Fibroblast of skin of scalp (primary cell): Measurements from ENCODE around the gene TBX1.
A peak's percentile ranks its signal among the peaks of the same experiment; 100 is the strongest.
"Not testable (repeated sequence)": the region's sequence is repeated elsewhere in the genome, so short reads cannot be mapped to it uniquely, and the experiment has no call there.

Source experiments
- DNase-seq: peaks from one replicate; pipeline ENCODE4 v3.0.0-alpha.2; 2013

TBX1 gene

DNA sequence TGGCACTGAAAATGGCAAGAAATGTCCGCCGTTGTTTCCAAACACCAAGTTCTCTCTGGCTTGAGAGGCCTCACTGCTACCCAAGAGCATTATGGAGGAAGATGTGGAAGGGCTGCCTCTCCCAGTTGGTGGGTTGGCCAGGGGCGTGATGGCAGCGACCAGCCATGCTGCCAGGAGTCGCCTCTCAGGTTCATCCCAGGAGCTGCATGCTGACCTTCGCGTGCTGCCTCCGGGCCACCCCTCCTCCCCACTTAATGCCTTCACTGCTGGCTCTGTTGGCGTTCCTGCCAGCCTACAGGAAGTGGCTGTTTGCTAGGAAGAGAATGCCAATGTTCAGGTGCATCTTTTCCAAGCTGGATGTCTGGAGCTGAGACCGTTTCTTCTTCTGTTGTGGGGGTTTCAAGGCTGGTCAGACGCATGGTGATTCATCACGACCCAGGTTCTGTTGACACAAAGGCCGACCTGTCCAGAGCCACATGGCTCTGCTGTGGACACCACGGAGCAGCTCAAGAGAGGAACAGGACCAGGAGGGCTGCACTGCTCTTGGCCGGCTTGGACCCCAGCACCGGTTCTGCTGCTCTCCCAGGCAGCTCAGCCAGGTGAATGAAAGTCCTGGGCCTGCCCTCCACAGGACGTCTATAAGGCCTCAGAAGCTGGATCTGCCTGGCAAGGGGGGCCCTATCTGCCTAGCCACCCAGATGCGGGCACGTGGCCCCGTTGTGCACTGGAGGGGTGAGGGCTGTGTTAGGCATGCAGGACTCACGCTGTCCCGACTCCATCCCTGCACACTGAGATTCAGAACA lies 25.1 kb downstream of the TBX1 start:
- DNase-seq: no peak

DNA sequence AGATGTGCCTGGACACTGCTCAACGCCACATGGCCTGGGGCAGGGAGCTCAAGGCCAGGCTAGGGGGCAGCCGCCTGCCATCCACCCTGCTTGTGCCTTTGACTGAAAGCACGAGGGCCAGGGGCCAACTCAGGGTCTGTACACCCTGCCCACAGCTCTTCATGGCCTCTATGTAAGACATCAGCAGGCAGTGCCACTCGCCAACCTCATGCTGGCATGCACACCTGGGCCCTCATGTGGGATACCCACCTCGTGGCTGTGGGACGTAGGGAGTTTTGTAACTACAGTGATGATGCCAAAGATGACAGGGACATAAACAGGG lies 25.6 kb downstream of the TBX1 start:
- no peak for DNase-seq

DNA sequence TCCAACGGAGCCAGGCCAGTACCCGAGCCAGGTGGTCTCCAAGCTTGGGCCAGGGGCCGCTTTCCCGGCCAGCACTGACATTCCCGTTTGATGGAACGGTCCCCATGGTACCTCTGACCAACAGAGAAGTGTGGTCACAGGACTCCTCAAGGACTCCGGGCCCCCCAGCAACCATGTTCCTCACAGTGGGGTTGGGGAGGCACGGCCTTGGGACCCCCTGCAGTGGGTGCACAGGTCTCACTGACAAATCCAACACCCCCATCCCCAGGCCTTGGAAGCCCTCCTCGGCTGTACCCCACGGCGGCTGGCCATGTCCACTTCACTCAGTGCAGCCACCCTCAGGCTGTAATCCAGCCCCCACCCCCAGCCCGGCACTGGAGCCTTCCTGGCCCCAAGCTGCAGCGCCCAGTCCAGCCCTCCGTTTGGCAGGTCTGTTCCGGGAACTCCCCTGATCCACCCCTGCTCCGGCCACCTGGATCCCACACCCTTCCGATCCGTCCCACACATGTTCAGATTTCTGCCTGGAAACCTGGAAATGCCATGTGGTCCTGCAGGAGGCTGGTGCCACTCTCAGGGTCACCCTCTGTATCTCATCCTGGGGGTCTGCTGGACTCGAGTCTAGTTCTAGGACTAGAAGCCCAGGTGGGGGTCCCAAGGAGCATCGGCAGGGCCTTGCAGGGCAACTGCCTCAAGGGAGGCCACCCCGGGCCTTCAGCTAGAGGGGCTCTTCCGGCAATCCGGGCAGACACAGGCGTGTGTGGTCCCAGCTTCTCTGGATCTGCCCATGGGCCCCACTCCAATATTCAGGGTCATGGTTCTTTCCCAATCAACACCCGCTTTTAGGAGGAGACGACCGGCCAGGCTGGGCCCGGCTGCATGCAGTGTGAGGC lies 26.6 kb downstream of the TBX1 start:
- DNase-seq: no peak

DNA sequence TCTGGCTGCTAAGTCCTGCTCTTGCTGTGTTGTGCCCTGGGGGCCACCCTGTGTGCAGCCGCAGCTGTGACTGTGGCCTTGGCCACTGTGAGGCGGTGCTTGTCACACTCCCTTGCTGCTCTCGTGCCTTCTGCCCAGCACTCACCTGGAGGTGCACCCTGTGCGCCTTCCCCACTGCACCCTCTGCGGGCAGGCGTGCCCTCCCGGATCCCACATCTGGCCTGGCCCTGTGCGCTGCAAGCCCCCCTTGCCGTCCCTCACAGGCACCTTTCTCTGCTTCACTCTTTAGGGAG lies 27.2 kb downstream of the TBX1 start:
- no peak for DNase-seq

DNA sequence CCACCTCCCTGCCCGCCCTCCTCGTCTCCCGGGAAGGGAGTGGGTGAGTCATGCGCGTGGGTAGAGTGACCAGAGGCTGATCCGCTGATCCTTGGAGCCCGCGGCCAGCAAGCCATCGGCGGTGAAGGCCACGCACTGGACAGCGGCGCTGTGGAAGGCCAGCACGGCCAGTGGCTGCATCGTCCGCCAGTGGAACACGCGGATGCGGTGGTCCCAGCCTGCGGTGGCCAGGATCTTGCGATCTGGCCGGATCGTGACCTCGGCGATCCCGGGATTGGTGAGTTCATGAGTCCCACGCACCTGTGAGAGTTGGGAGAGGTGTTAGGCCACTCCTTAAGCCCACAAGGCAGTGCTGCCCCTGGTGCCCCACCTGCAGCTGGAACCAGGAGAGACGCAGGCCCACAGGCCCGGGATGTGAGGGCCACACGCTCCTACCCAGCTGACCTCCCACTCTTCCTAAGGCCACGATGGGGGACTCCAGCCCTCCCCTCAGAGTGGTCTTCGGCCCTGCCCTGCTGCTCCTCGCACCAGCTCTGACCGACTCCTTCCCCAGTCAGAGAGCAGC lies 28.2 kb downstream of the TBX1 start:
- DNase-seq: no peak

DNA sequence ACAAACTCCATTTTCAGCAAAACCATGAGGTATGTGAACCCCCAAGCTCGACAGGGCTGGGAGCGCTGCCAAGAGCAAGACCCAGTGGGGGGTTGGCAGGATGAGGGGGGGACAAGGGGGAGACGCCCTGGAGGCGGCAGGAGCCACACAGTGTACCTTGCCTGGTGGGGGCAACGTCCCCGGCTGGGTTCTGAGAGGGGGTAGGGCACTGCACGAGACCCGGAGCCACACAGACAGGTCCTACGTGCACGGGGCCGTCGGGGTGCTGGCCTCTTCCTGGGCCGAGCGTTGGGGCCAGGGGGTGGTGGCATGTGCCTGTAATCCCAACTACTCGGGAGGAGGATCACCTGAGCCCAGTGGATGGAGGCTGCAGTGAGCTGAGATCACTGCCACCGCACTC lies 28.8 kb downstream of the TBX1 start:
- DNase-seq: no peak

DNA sequence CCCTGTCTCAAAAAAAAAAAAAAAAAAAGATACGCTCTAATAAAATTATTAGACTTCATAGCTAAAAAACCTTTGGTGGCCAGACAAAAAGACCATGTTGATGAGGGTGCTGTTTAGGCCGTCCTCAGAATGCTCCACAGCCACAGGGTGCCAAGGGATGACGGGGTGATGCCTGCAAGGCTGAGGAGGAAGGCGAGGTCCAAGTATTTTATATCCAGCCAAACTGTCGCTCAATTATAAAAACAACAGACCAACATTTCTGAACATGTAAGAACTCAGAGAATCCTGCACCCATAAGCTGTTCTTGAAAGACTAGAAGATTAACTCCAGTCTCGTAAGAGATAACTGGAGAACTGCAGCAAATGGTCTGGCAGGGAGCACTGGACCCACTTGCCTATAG lies 29.2 kb downstream of the TBX1 start:
- no peak for DNase-seq

DNA sequence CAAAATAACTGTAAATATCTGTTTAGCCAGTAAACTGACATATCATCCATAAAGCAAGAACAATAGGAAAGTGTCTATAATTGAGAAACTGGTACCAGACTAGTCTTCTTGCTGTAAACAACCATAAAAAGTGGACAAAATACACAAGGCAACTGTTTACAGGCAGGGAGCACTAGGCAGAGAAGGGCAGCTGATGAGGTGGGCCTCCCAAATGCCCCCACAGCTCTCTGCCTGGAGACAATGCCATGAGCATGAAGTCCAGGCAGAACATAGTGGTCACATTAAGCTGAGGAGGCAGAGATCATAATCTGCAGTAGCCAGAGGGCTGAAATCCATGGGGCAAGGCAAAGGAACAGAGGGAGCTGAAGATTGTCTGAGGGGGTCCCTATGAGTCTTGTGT lies 30.7 kb downstream of the TBX1 start:
- no peak for DNase-seq

DNA sequence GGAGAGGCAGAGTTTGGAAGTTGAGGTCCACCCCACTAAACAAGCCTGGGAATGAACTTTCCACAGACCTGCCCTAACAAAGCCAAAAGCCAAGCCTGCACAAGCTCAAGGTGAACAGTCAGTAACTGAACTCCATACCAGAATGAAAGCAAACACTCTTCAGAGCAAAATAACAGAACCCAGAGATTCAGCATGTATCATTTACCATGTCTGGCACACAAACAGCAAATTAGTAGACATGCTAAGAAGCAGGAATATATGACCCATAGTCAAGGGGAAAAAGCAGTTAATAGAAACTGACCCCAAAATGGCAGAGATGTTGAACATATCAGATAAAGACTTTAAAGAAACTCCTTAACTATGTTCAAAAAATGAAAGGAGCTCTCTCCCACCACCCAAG lies 31.3 kb downstream of the TBX1 start:
- no peak for DNase-seq

DNA sequence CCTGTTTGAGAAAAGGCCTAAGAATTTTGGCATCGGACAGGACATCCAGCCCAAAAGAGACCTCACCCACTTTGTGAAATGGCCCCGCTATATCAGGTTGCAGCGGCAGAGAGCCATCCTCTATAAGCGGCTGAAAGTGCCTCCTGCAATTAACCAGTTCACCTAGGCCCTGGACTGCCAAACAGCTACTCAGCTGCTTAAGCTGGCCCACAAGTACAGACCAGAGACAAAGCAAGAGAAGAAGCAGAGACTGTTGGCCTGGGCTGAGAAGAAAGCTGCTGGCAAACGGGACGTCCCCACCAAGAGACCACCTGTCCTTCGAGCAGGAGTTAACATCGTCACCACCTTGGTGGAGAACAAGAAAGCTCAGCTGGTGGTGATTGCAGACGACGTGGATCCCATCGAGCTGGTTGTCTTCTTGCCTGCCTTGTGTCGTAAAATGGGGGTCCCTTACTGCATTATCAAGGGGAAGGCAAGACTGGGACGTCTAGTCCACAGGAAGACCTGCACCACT lies 31.9 kb downstream of the TBX1 start:
- DNase-seq: not testable (repeated sequence)

DNA sequence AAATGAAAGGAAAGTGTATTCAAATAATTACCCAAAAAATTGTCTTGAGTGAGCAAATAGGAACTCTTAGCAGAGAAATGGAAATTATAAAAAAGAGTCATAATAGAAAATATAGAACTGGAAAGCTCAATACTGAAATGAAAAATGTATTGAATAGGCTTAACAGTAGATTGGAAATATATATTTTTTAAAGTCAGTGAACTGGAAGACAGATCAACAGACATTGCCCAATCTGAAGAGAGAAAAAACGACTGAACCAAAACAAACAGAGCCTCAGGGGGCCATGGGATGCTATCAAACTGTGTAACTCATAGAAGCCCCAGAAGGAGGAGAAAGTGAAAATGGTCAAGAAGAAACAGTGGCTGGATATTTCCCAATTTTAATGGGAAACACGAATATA lies 32.6 kb downstream of the TBX1 start:
- DNase-seq: no peak

DNA sequence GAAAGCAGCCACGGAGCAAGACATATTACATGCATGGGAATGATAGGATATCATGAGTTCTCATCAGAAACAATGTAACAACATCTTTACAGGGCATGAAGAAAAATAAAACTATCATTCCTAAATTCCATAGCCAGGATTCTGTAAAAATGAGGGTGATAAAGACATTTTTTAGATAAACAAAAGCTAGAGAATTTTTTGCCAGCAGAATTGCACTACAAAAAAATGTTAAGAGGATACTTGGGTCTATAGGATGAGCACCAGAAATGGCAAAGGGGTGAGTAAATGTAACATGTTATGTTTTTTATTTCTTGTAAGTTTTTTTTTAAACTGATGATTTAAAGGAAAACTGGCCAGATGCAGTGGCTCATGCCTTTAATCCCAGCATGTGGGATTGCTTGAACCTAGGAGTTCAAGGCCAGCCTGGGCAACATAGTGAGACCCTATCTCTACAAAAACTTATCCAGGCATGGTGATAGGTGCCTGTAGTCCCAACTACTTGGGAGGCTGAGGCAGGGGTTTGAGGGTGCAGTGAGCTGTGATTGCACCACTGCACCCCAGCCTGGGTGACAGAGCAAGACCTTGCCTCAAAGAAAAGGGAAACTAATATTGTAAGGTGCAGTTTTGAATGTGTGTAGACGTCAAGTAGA lies 33.2 kb downstream of the TBX1 start:
- peak; percentile 48 for DNase-seq

DNA sequence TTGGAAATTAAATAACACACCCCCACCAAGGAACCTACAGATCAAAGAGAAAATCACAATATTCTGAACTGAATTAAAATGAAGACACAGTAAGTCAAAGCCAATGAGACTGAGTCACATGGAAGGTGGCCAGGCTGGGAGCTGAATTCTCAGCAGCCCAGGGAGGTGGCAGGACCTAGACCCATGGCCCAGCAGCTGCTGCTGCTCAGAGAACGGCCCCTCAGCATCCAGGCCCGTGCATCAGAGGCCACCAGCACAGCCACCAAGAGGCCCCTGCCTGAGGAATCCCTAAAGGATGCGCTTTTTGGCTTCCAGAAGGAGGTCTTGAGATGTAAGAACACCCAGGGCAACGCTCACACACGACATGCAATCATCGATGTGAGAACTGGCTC lies 35.0 kb downstream of the TBX1 start:
- peak; percentile 35 for DNase-seq

DNA sequence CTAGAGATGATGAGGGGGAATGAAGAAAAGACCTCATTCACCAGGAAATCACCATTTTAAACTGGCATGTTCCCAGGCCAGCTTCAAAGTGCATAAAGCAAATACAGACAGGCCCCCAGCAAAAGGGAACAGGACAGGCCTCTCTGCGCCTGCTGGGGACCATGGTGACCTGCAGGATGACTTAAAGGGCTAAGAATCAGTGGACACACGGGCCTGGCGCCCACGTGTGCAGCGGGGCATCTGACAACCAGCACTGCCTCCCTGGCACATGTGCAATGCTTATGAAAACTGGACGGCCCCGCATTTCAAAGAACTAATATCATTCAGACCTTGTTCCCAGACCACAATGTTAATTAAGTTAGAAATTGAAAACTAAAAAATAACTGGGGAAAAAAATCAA lies 35.6 kb downstream of the TBX1 start:
- DNase-seq: no peak

DNA sequence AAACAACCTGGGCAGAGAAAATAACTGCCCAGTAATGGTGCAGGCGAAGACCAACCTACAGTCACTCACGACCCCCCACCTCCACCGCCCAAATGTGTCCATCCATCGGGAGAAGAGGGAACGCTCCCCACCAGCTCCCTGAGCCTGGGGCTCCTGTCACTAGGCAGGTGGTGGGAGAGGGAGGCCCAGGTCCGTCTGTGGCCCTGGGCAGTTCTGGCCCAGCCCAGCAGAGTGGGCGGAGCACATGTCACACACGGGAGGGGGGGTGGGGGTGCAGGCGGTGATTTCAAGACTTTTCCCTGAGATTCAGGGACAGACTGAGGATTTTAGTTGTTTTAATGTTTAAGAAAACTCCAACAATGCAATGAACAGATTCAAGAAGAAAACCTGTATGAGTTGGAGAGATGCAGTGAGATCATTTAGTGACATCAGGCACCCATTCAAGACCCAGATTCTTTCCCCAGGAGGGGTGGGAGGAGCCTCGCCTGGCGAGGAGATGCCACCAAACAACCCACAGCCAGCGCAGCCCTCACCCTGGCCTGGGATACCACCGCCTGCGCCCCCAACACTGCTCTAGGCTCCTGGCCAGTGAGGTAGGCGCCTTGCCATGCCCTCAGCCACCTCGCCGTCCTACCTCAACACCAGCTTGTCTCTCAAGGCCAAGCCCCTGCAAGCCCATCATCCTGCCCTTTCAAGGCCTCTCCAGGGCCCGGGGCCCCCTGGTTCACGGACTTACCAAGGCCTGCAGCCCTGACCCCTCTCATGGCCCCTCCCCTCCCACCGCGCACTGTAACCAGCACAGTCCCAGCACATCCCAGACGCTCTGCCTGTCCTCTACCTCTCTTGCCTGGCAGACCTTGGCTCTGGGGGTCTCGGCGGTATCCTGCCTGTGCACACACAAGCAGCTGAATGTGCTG lies 36.8 kb downstream of the TBX1 start:
- no peak for DNase-seq

DNA sequence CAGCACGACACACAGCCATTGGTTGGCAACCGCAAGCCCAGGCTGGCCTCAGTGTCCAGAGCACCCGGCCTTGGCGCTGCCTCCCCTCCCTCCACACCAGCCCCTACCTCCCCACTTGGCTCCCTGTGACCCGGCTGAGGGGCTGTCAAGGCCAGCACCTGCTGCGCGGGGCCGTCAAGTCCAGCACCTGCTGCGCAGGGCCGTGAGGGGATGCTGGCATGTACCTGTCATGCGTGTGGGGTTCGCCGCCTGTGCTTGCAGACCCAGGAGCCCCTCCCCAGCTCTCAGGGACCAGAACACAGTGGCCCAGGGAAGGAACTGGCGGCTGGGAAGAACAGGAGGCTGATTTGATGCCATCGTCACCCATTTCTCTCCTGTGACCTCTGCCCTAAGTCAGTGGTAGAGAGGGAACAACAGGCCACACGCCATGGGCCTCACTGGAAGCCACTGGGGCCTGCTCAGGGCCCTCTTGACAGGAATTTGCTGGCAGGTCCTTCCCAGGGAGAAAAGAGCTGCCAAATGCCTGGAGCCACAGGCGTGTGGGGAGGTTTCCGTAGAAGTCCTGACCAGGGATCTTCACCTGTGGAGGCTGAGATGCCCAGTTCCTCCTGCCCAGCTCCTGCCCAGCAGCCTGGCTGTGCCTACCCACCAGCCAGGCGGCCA lies 37.6 kb downstream of the TBX1 start:
- no peak for DNase-seq

DNA sequence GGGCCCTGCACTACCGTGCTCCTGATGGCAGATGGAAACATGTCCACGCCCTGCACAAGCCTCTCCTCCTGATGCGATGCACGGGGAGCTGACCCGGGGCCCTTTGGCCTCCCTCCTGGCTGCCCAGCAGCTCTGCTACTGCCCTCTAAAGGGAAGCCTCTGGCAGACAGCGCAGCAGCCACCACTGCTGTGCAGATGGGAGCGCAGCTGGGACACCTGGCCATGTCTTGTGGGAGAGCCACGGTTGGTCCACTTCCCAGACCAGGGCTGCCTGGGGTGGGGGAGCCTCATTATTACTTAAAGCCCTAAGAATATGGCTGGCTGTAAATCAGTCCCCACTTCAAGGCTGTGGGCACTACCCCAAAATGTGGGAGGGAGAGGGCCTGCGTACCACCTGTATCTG lies 38.3 kb downstream of the TBX1 start:
- DNase-seq: no peak

DNA sequence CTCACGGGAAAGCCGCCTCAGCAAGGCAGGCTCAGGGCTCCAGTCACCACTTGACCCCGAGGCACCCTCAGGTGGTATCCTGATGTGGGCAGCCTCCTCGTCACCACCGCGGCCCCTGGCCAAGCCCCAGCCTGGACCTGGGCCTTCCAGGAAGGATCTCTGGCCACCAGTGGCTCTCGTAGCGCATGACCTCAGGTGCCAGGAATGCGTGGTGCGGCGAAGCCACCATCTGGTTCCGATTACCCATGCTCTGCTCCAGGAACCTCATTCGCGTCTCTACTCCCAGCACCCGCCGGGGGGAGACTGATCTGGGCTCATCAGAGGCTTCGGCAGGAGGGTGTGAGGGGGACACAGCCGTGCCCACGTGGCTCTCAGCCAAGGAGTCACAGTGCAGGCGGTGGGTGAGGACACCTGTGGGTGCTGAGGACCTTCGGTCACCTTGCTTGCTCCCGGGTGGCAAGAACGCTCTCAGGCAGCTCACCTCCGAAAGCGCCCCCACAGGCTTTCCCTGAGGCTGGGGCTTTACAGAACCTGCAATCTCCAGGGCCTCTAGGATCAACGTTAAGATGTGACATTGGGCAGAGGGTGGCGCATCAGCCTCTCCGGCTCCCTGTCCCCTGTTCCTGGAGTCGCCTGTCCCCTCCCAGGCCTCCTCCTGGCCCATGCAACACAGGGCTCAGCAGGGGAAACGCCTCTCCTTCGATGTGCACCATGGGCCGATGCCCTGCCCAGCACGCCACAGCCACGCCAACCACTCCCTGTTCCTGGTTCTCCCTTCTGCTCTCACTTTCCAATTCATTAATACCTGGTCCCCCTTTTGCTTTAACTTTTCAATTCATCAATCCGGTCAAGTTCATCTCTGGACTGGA lies 39.0 kb downstream of the TBX1 start:
- peak; percentile 94 for DNase-seq

DNA sequence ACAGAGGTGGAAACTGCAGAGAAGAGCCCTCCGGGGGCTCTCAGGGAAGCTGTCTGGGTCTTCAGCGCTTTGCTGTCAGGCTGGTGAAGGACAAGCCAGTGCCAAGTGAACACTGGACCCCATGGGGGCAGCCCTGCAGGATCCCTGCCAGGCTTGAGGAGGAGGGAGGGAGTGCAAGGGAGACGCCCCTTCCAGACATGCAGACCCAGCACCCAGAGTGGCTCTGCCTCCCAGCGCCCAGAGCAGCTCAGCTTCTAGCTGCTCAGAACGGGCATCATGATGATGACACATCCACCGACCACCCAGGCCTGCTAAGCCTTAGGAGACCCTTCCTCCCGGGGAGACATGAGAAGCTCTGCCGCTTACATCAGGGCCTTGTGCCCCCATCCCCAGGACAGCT lies 39.7 kb downstream of the TBX1 start:
- no peak for DNase-seq

DNA sequence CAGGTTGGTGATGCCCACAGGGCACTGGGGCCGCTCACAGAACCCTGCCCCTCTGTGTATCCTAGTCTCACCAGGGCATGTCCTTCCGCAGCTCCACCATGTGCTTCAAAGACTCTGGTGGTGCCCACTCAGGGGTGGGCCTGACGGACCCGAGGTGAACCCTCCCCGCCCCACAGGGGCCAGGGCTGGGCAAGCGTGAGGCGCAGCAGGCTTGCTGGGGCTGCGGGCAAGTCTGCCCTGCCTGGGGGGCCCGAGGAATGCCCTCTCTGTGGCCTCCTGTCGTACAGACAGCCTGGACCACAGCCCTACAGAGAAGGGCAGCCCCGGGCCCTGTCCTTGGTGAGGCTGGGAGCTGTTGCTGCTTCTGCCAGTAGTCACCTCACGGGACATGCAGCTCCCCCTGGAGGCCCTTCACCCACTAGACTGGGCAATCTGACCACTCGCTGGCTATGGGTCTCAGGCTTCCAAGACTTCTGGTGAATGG lies 40.2 kb downstream of the TBX1 start:
- DNase-seq: peak; percentile 41
